ENCODE measurements around the gene DPCD.

DNA sequence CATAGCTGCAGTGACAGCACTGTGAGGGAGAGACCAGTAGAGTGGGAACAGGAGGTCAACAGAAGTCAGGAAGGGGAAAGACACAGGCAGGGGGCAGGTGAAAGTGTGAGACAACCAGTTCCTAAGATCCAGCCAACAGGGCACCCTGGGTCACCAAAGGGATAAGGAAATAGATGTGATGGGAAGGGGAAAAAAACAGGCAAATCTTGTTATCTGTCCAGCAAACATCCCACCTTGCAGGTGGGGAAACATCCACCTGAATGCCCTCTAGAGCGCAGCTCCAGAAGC, 42.5 kb downstream of the DPCD start:
- TF ChIP-seq, protein P1, sequence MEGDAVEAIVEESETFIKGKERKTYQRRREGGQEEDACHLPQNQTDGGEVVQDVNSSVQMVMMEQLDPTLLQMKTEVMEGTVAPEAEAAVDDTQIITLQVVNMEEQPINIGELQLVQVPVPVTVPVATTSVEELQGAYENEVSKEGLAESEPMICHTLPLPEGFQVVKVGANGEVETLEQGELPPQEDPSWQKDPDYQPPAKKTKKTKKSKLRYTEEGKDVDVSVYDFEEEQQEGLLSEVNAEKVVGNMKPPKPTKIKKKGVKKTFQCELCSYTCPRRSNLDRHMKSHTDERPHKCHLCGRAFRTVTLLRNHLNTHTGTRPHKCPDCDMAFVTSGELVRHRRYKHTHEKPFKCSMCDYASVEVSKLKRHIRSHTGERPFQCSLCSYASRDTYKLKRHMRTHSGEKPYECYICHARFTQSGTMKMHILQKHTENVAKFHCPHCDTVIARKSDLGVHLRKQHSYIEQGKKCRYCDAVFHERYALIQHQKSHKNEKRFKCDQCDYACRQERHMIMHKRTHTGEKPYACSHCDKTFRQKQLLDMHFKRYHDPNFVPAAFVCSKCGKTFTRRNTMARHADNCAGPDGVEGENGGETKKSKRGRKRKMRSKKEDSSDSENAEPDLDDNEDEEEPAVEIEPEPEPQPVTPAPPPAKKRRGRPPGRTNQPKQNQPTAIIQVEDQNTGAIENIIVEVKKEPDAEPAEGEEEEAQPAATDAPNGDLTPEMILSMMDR (IDR thresholded peaks at IDR 0.05; ENCODE audit: low read length) = no peak
- no peak for TF ChIP-seq EZH2 (IDR thresholded peaks at IDR 0.05; ENCODE audit: borderline replicate concordance, low read length)

All from OCI-LY1 (cell line).